HepG2 (cell line): Measurements from ENCODE around the gene CDK7. TPM values are rescaled to one million over a fixed set of nuclear protein-coding genes. Genes with fewer than 3 reads are reported as not detected.

Source experiments
- CBX1 ChIP-seq: IDR thresholded peaks from one replicate; pipeline ENCODE4 v1.6.1; 2016; ENCODE audit warnings: antibody characterized with exemption, low read depth
- CBX5 ChIP-seq: sonication (generic); formaldehyde crosslinking; IDR thresholded peaks from 2 replicates; pipeline ENCODE4 v1.4.0; 2020; ENCODE audit warnings: missing genetic modification reagents, borderline replicate concordance
- HMG20B ChIP-seq: conservative IDR thresholded peaks from 2 replicates; pipeline ENCODE4 v1.6.1; 2016; ENCODE audit warnings: missing genetic modification reagents, missing compliant biosample characterization
- HOXA3 ChIP-seq: sonication (generic); formaldehyde crosslinking; IDR thresholded peaks from 2 replicates; pipeline ENCODE4 v1.5.0; 2020; ENCODE audit warnings: missing genetic modification reagents
- ISL2 ChIP-seq: sonication (generic); formaldehyde crosslinking; IDR thresholded peaks from 2 replicates; pipeline ENCODE4 v1.5.0; 2020; ENCODE audit warnings: missing genetic modification reagents
- PHF5A ChIP-seq: IDR thresholded peaks from one replicate; pipeline ENCODE4 v1.6.1; 2018; ENCODE audit warnings: low read depth, missing genetic modification reagents; ENCODE audit not compliant: unreplicated experiment
- RXRA ChIP-seq: sonication (generic); formaldehyde crosslinking; IDR thresholded peaks from 2 replicates; pipeline ENCODE4 v1.5.1; 2020; ENCODE audit warnings: missing genetic modification reagents
- SNAPC2 ChIP-seq: sonication (generic); formaldehyde crosslinking; IDR thresholded peaks from 2 replicates; pipeline ENCODE4 v1.8.1; 2022; ENCODE audit warnings: mild to moderate bottlenecking, missing genetic modification reagents
- SNRNP70 ChIP-seq: fragments of 200-400 bp; formaldehyde crosslinking; IDR thresholded peaks from 2 replicates; pipeline ENCODE4 v1.6.1; 2017; ENCODE audit warnings: mild to moderate bottlenecking, low read depth, low read length, moderate library complexity
- SP2 ChIP-seq: sonication (generic); formaldehyde crosslinking; IDR thresholded peaks from 2 replicates; pipeline ENCODE4 v1.5.1; 2020; ENCODE audit warnings: mild to moderate bottlenecking, missing genetic modification reagents
- STAG1 ChIP-seq: sonication (generic); formaldehyde crosslinking; IDR thresholded peaks from 2 replicates; pipeline ENCODE4 v1.4.0; 2020; ENCODE audit warnings: missing genetic modification reagents
- ZBTB4 ChIP-seq: sonication (generic); formaldehyde crosslinking; IDR thresholded peaks from 2 replicates; pipeline ENCODE4 v1.4.0; 2020; ENCODE audit warnings: missing genetic modification reagents, mild to moderate bottlenecking, borderline replicate concordance
- ZMYM3 ChIP-seq: sonication (generic); formaldehyde crosslinking; IDR thresholded peaks from 2 replicates; pipeline ENCODE4 v1.5.1; 2020; ENCODE audit warnings: mild to moderate bottlenecking, missing genetic modification reagents
- ZNF225 ChIP-seq: sonication (generic); formaldehyde crosslinking; IDR thresholded peaks from 2 replicates; pipeline ENCODE4 v1.4.0; 2020; ENCODE audit warnings: mild to moderate bottlenecking, missing genetic modification reagents
- ZNF280B ChIP-seq: sonication (generic); formaldehyde crosslinking; IDR thresholded peaks from 2 replicates; pipeline ENCODE4 v1.5.0; 2020; ENCODE audit warnings: missing genetic modification reagents, mild to moderate bottlenecking, borderline replicate concordance
- polyA plus RNA-seq, 8 experiments: library from polyadenylated mRNA; depleted of rRNA in 3 of 8; stranded (reverse) in 7 of 8; unstranded in 1 of 8; fragments of >200 nt; fragmentation: Illumina TruSeq in 4 of 8; extraction: Trizol in 4 of 8; gene quantifications; 2 replicates each; pipeline versions ENCODE4 v1.2.1 to v1.2.3, GENCODE V29; 2011 to 2016; ENCODE audit warnings: low read depth in 4 of 8, missing spikeins in 1 of 8, mixed read lengths in 1 of 8; ENCODE audit not compliant: insufficient read depth in 1 of 8
- total RNA-seq, 5 experiments: library from RNA; depleted of rRNA; stranded (reverse); fragments of >200 nt; fragmentation: Illumina TruSeq; extraction: Trizol; gene quantifications; 2 replicates each; pipeline ENCODE4 v1.2.3, GENCODE V29; 2016; ENCODE audit warnings: low read depth in 1 of 5
- TF ChIP-seq, protein P1 (sequence below): sonication (generic); formaldehyde crosslinking; IDR thresholded peaks from 2 replicates; pipeline ENCODE4 v1.8.0; 2022; ENCODE audit warnings: low read depth, missing genetic modification reagents
- TF ChIP-seq, protein P2 (sequence below): sonication (generic); formaldehyde crosslinking; IDR thresholded peaks from 2 replicates; pipeline ENCODE4 v1.4.0; 2020; ENCODE audit warnings: mild to moderate bottlenecking, missing genetic modification reagents
- TF ChIP-seq, protein P3 (sequence below): sonication (generic); formaldehyde crosslinking; conservative IDR thresholded peaks from 2 replicates; pipeline ENCODE4 v1.4.0; 2020; ENCODE audit warnings: mild to moderate bottlenecking, missing genetic modification reagents, moderate library complexity

The CDK7 gene
- total and polyA plus RNA-seq, 2 of the 13 experiments (the other 11 are each of a cell fraction or from before 2014, with no cell fraction given), result 41.2 to 54.9 TPM

- no peak for TF ChIP-seq PHF5A (CRISPR knock-in tag)
- TF ChIP-seq HMG20B (CRISPR knock-in tag), result no peak
- peak; percentile 79 for TF ChIP-seq CBX1
- TF ChIP-seq HOXA3 (CRISPR knock-in tag), result peak; percentile 79
- TF ChIP-seq SNAPC2 (CRISPR knock-in tag), result peak; percentile 69
- no peak for TF ChIP-seq SNRNP70
- TF ChIP-seq ZMYM3, result peak; percentile 62
- TF ChIP-seq ZNF225, result no peak
- TF ChIP-seq, protein P1, sequence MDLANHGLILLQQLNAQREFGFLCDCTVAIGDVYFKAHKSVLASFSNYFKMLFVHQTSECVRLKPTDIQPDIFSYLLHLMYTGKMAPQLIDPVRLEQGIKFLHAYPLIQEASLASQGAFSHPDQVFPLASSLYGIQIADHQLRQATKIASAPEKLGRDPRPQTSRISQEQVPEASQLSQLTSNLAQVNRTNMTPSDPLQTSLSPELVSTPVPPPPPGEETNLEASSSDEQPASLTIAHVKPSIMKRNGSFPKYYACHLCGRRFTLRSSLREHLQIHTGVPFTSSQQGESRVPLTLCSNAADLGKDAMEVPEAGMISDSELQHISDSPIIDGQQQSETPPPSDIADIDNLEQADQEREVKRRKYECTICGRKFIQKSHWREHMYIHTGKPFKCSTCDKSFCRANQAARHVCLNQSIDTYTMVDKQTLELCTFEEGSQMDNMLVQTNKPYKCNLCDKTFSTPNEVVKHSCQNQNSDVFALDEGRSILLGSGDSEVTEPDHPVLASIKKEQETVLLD (CRISPR knock-in tag), result no peak
- TF ChIP-seq, protein P2, sequence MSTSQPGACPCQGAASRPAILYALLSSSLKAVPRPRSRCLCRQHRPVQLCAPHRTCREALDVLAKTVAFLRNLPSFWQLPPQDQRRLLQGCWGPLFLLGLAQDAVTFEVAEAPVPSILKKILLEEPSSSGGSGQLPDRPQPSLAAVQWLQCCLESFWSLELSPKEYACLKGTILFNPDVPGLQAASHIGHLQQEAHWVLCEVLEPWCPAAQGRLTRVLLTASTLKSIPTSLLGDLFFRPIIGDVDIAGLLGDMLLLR (CRISPR knock-in tag), result 0 out of 2 replicates have a peak, but pooled peaks have one; percentile 33
- 0 out of 2 replicates have a peak, but pooled peaks have one; percentile 16 for TF ChIP-seq CBX5 (CRISPR knock-in tag)
- no peak for TF ChIP-seq ZNF280B (CRISPR knock-in tag)
- TF ChIP-seq STAG1 (CRISPR knock-in tag), result peak; percentile 20; the same call in 1 of the 2 replicates
- peak; percentile 57; the same call in 1 of the 2 replicates for TF ChIP-seq ZBTB4 (CRISPR knock-in tag)
- TF ChIP-seq, protein P3, sequence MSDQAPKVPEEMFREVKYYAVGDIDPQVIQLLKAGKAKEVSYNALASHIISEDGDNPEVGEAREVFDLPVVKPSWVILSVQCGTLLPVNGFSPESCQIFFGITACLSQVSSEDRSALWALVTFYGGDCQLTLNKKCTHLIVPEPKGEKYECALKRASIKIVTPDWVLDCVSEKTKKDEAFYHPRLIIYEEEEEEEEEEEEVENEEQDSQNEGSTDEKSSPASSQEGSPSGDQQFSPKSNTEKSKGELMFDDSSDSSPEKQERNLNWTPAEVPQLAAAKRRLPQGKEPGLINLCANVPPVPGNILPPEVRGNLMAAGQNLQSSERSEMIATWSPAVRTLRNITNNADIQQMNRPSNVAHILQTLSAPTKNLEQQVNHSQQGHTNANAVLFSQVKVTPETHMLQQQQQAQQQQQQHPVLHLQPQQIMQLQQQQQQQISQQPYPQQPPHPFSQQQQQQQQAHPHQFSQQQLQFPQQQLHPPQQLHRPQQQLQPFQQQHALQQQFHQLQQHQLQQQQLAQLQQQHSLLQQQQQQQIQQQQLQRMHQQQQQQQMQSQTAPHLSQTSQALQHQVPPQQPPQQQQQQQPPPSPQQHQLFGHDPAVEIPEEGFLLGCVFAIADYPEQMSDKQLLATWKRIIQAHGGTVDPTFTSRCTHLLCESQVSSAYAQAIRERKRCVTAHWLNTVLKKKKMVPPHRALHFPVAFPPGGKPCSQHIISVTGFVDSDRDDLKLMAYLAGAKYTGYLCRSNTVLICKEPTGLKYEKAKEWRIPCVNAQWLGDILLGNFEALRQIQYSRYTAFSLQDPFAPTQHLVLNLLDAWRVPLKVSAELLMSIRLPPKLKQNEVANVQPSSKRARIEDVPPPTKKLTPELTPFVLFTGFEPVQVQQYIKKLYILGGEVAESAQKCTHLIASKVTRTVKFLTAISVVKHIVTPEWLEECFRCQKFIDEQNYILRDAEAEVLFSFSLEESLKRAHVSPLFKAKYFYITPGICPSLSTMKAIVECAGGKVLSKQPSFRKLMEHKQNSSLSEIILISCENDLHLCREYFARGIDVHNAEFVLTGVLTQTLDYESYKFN (CRISPR knock-in tag), result peak; percentile 48; the same call in 1 of the 2 replicates
- TF ChIP-seq RXRA (CRISPR knock-in tag), result peak; percentile 80
- TF ChIP-seq ISL2 (CRISPR knock-in tag), result peak; percentile 19; the same call in 1 of the 2 replicates
- TF ChIP-seq SP2 (CRISPR knock-in tag), result peak; percentile 73
Observed at GRCh38 chr5:69189162-69190086, 45.3 kb upstream of the CDK7 start, which contains the start of gene CENPH (continued).
